Activated T-helper 9 cell treated with anti-CD3 and anti-CD28 coated beads, Interleukin-2, amount 50 U/mL, for 16 hours (primary cell): ENCODE data around the gene LATS2.

ENCODE experiments used
- DNase-seq: peaks from one replicate; pipeline ENCODE4 v3.0.0-alpha.2; 2020; ENCODE audit warnings: low read depth

Gene LATS2

GRCh38 chr13:21047591-21048282 lies 13.6 kb downstream of the LATS2 start:
- no peak for DNase-seq

GRCh38 chr13:21047087-21047486 lies 14.3 kb downstream of the LATS2 start:
- DNase-seq, result no peak

DNA sequence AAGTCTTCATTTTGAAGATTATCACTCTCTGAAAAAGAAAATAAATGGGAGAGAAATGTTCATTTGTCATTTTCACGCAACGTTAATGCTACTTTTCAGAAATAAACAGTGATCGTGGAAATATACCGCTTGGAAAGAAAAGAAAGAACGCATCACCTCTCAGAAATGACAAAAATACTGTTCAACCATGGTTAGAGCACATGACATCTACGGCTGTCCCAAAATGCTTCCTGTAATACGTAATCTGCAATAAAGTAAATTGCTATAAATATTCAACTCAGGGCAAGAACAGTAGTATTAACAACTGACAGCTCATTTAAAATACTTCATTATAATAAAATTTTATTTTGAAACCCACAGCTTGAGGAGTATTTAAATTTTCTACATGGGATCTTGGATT lies 15.2 kb downstream of the LATS2 start:
- no peak for DNase-seq

DNA sequence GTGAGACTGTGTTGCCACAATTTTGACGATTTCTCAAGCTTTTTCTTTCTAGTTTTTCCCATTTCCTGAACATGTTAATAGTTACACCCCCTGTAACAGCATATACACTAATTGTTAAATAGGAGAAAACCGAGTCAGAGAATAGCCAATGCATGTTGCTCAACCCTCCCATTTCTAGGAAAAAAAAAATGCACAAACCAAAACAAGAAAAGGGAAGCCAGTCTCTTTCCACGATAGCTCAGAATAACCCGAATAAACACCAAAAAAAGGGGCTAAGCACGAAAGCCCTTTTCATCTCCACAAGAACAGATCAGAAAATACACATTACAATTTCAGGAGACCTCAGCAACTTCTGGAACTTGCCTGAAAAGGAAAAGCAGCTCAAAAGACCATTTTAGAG lies 16.3 kb downstream of the LATS2 start:
- DNase-seq, result no peak

DNA sequence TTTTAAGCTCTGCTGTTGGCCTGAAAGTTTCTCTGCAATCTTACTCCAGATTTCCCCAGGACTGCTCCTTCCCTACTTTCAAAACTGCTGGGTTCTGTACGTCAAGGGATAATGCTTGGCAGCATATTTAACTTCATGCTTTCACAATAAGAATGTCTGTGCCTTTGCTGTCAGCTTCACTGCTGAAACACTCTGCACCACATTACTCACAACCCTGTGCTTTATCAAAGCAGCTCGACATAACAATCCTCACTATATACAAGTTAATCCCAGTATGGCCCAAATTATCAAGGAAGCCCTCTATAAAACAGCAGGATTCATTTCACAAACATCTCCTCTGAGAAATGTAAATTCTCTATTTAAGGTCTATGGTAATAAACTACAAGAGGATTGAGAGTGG lies 17.5 kb downstream of the LATS2 start:
- DNase-seq, result no peak

DNA sequence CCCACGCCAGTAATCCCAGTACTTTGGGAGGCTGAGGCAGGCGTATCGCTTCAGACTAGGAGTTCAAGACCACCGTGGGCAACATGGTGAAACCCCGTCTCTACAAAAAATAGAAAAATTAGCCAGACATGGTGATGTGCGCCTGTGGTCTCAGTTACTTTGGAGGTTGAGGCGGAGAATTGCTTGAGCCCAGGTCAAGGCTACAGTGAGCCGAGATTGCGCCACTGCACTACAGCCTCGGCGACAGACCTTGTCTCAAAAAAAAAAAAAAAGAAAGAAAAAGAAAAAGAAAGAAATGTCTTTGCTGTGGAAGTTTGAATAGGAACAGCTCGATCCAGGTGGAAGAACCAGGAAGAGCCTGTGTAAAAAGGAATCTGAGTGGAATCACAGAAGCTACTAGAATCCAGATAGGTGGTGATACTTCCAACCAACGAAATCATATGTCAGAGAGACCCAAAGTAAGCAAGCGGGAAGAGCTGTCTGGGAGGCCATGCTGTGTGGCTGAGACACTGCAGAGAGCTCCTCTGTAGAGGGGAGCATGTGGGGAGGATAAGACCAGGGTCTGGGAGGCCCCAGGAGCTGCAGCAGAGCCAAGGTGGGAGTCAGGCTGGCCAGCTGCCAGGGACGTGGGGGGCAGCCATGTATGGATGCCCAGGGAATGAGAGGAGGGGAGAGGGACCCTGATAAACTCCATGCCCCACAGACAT lies 21.1 kb downstream of the LATS2 start:
- no peak for DNase-seq

GRCh38 chr13:21039097-21039800 lies 22.1 kb downstream of the LATS2 start:
- no peak for DNase-seq

DNA sequence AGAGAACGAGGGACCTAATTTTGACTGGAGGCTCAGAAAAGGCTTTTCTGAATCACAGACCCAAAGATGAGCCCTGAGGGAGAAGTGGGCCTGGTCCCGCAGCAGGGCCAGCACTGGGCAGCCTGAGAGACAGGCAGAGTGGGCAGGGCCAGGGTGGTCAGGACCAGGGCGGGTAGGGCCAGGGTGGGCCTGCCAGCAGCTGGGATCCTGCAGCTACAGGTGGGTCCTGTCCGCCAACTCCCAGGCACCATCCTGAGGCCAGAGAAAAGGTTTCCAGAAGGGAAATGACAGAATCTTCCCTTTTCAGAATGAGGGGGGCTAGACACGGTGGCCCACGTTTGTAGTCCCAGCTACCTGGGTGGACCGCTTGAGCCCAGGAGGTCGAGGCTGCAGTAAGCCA lies 23.7 kb downstream of the LATS2 start:
- DNase-seq, result no peak

DNA sequence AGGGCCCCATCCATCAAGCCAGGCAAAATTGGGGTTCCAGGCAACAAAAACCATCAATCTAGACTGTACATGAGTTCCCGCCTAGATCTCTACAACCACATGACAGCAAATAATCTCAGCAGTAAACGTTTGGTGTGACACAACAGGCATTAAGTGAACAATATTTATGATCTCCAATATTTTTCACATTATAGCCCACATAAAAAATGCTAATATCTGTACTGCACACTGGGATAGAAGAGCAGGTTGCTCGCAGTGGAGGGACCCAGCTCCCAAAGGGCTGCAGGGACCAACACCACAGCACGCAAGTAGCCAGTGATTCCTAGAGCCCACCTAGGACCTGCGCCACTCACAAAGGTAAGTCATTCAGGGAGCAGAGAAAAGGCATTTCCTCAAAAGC lies 25.9 kb downstream of the LATS2 start:
- DNase-seq, result no peak

- no peak for DNase-seq
Measured at GRCh38 chr13:21034603-21035191, 26.7 kb downstream of the LATS2 start.

GRCh38 chr13:21033856-21034602 lies 27.4 kb downstream of the LATS2 start:
- DNase-seq, result no peak

DNA sequence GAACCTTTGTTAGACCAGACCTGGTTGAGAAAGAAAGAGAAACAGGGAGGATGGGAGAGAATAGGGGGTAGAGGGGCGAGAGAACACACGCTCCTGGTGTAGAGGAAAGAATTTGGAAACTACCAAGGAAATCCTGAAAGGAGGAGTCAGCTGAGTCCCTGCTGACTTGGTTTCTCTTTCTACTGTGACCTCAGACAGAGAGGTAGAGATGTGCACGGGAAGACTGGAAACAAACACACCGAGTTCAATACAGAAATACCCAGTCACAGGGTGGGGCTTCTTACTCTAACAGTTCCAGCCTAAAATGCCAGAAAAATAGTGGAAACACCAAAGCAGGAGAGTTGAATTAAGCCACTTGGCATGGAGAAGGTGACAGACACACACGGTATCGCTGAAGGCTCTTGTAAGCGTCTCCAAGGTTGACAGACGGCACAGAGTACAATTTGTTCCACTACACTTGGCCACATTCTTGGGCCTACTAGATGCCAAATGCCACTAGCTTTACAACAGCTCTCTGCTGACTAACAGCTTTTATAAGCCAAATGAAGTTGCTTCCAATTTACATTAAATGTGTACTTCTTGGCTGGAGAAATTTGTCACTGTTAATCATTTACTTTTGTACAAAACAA lies 28.1 kb downstream of the LATS2 start:
- no peak for DNase-seq

GRCh38 chr13:21032656-21033055 lies 28.7 kb downstream of the LATS2 start:
- no peak for DNase-seq

- no peak for DNase-seq
Measured at GRCh38 chr13:21031594-21032275, 29.7 kb downstream of the LATS2 start.

GRCh38 chr13:21025539-21025938 lies 35.8 kb downstream of the LATS2 start:
- no peak for DNase-seq

DNA sequence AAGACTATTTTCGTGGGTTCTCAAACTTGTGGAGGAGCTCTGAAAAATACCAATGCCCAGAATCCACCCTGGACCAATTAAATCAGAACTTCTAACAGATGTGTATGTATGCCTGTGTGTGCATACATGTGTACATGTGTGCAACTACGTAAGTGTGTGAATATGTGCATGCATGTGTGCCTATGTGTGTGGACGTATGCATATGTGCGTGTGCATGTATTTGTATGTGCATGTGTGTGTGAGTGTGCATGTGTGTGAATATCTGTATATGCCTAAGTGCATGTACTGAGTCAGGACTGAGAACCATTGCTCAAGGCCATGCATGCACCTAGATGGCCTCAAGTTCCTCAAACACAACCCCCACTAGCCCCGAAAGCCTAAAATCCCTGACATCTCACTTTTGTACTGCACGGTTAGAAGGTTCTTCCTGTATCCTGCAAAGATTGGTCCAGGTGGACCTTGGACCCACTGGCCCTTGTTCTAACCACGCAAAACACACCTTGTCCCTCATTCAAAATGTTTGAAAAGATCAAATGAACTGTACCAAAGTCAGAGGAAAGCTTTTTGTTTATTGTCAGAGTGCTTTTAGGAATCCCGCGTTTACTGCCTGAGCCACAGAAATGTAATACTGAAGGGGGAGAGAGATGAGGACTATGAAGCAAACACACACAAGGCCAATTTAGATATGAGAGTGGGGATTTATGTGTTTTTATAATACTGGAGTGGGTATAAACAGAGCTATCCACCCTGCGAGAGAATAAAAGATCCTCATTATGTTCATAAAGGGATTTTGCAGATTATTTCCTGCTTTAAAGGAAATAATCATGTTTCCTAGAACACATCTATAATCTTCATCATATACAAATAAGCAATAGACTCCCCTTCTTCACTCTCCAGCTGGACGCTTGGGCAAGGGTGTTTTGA lies 39.1 kb downstream of the LATS2 start:
- DNase-seq, result no peak

DNA sequence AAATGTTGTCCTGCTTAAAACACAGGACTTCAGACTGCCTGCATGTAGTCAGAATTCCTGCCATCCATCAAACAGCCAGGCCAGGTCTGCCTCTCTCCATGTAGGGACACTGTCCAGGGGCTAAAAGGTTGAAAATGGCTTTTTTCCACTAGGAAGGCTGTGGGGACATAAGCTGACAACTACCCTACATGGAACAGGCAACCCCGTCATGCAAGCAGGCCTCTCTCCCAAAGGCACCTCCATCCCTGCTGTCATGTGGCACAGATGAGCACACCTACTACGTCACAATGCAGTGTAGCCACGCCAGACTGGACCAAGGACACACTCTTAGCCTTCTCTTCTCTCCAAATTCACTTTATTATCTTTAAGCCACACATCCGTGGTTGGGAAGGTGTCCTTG lies 40.8 kb downstream of the LATS2 start:
- DNase-seq, result no peak

DNA sequence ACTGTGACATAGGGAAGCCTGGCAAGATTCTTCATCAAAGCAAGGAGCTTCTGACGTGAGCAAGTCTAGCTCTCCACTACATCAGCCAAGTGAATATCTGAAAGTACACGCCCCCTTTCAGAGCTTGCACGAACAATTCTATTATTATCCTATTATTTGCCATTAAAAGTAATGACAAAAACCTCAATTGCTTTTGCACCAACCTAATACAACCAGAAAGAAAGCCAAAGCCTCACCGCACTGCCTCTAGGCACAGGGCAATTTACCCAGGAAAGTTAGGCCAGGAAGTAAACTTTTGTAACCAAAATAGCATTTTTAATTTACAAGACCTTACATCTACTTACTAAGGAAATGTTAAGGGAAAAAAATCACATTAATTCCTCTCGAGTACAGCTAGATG lies 41.2 kb downstream of the LATS2 start:
- DNase-seq, result no peak

DNA sequence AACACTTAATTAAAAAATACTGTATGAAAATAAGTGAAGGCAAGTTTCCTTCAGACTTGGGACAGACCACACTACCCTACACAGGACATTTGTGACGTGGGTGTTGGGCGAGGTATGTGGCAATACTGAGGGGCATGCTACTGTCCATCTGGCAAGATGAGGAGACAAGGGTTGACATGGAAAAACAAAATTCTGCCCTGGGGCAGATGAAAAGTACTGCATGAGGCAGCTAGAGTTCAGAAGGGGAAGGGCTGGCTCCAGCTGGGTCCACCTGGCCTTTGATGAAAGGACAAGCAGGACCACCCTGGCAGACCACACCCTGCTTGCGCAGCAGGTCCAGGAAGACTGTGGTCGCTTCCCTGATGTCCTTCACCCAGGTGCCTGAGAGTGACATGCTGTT lies 43.2 kb downstream of the LATS2 start:
- no peak for DNase-seq

GRCh38 chr13:21016487-21016886 lies 44.9 kb downstream of the LATS2 start:
- no peak for DNase-seq
